Keratinocyte (primary cell): ENCODE results near the gene OCLN. TPM values are rescaled to one million over a fixed set of nuclear protein-coding genes. Genes with fewer than 3 reads are reported as not detected.

Experiments
- DNase-seq: peaks from one replicate; pipeline ENCODE4 v3.0.0-alpha.2; 2011; ENCODE audit warnings: low read depth, missing footprints, low spot score
- FAIRE-seq: peaks from 2 replicates; lab custom pipeline; 2011; peaks lifted over from hg19 to GRCh38; lab: Jason Lieb, UNC
- H2AFZ ChIP-seq: 2 replicates; pipeline ENCODE4 v1.6.0; 2012; ENCODE audit warnings: low read length, control low read depth, inconsistent platforms; ENCODE audit not compliant: control insufficient read depth
- H3K27ac ChIP-seq: 2 replicates; pipeline ENCODE4 v1.5.1; 2011; ENCODE audit warnings: low read length; ENCODE audit not compliant: control insufficient read depth, insufficient read depth
- H3K27me3 ChIP-seq: 3 replicates; pipeline ENCODE4 v1.6.0; 2011; ENCODE audit warnings: low read length; ENCODE audit not compliant: control insufficient read depth, insufficient read depth; ENCODE audit errors: extremely low read depth
- H3K36me3 ChIP-seq, 2 experiments: 2 replicates in 1 of 2; 3 replicates in 1 of 2; pipeline ENCODE4 v1.5.1; 2011; ENCODE audit warnings: low read length in 2 of 2, mild to moderate bottlenecking in 1 of 2; ENCODE audit not compliant: control insufficient read depth in 2 of 2, insufficient read depth in 2 of 2; ENCODE audit errors: extremely low read depth in 1 of 2
- H3K4me1 ChIP-seq: 3 replicates; pipeline ENCODE4 v1.5.1; 2011; ENCODE audit warnings: low read length; ENCODE audit not compliant: control insufficient read depth, insufficient read depth; ENCODE audit errors: extremely low read depth
- H3K4me2 ChIP-seq: 3 replicates; pipeline ENCODE4 v1.6.0; 2011; ENCODE audit warnings: low read depth, low read length; ENCODE audit not compliant: control insufficient read depth, insufficient read depth; ENCODE audit errors: extremely low read depth
- H3K4me3 ChIP-seq, 3 experiments: fragments of 200-600 bp in 1 of 3; sonication (generic) in 1 of 3; 2 replicates in 2 of 3; 3 replicates in 1 of 3; pipeline ENCODE4 v1.5.1; 2011 to 2016; ENCODE audit warnings: low read length in 3 of 3, mild to moderate bottlenecking in 3 of 3, control low read depth in 2 of 3, inconsistent platforms in 1 of 3, low read depth in 1 of 3, mixed read lengths in 1 of 3, mixed run types in 1 of 3, moderate library complexity in 1 of 3; ENCODE audit not compliant: control insufficient read depth in 2 of 3, insufficient read depth in 2 of 3; ENCODE audit errors: extremely low read depth in 1 of 3
- H3K79me2 ChIP-seq: 2 replicates; pipeline ENCODE4 v1.6.0; 2012; ENCODE audit warnings: low read length; ENCODE audit not compliant: control insufficient read depth, insufficient read depth
- H3K9ac ChIP-seq: 3 replicates; pipeline ENCODE4 v1.6.0; 2011; ENCODE audit warnings: low read length; ENCODE audit not compliant: control insufficient read depth, insufficient read depth; ENCODE audit errors: extremely low read depth
- H3K9me1 ChIP-seq: 3 replicates; pipeline ENCODE4 v1.6.0; 2011; ENCODE audit warnings: low read length; ENCODE audit not compliant: control insufficient read depth, insufficient read depth; ENCODE audit errors: extremely low read depth
- H3K9me3 ChIP-seq: 2 replicates; pipeline ENCODE4 v1.5.1; 2012; ENCODE audit warnings: low read depth, low read length; ENCODE audit not compliant: control insufficient read depth
- H4K20me1 ChIP-seq: 3 replicates; pipeline ENCODE4 v1.6.0; 2011; ENCODE audit warnings: low read length; ENCODE audit not compliant: control insufficient read depth, insufficient read depth; ENCODE audit errors: extremely low read depth
- CTCF ChIP-seq, 3 experiments: IDR thresholded peaks in 1 of 3; conservative IDR thresholded peaks in 1 of 3; optimal IDR thresholded peaks in 1 of 3; 2 replicates in 2 of 3; 3 replicates in 1 of 3; pipeline versions ENCODE3 to v1.5.1; 2011; ENCODE audit warnings: low read length in 3 of 3, mild to moderate bottlenecking in 3 of 3, moderate library complexity in 2 of 3, control low read depth in 1 of 3, inconsistent platforms in 1 of 3; ENCODE audit not compliant: insufficient read depth in 2 of 3; ENCODE audit errors: extremely low read depth in 1 of 3
- EZH2 ChIP-seq: IDR thresholded peaks from one replicate; pipeline ENCODE4 v1.6.1; 2012; ENCODE audit warnings: inconsistent platforms, mild to moderate bottlenecking, low read length, moderate library complexity
- dilution Hi-C: fragments of 300-500 bp; cut with MboI; formaldehyde crosslinking; loops from one replicate; pipeline ENCODE4 v1.7.0; 2020; ENCODE audit warnings: low sequenced_read_pairs; ENCODE audit not compliant: extremely low pct_ligation_motif_present
- polyA plus RNA-seq, 5 experiments: library from polyadenylated mRNA; depleted of rRNA in 3 of 5; stranded (reverse) in 3 of 5; stranded (forward) in 1 of 5; unstranded in 1 of 5; fragments of >200 nt; gene quantifications; 1 replicate in 1 of 5; 2 replicates in 3 of 5; 3 replicates in 1 of 5; pipeline versions ENCODE4 v1.2.1 to v1.2.3, GENCODE V29; 2011 to 2012; ENCODE audit warnings: missing spikeins in 2 of 5, low read depth in 1 of 5, low replicate concordance in 1 of 5

Gene OCLN
- polyA plus RNA-seq, 1 donor (not counting 4 experiments of a cell fraction or from before 2014, with no cell fraction given), result 4.6 TPM

DNA sequence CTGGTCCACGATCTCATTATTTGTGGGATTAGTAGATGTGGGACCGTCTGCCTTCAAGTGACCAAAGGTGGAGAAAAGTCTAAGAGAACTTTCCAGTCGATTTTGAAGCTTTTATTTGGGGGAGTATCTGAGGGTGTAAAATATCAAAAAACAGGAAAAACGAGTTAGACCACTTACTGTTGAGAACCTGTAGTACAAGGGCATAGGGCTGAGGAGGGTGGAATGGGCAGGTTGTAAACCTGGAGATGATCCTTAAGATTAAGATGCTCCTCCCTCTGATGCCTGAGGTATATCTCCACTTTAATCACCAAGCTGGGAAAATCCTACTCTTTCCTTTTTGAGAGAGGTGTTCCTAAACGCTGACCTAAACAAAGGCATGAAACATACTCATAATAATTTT lies 35.4 kb downstream of the OCLN start:
- no peak overlapping the region for H3K9ac ChIP-seq
- no peaks in the 10 kb centered on the region for H3K9me1 ChIP-seq
- H3K79me2 ChIP-seq, result no peaks in the 10 kb centered on the region
- no peaks in the 10 kb centered on the region for H3K27me3 ChIP-seq
- no peaks in the 10 kb centered on the region for H3K9me3 ChIP-seq
- no peaks in the 10 kb centered on the region for H3K36me3 ChIP-seq
- TF ChIP-seq EZH2 (no peak), CTCF (optimal IDR thresholded peaks at IDR 0.05 in 1 of 3, IDR thresholded peaks at IDR 0.05 in 1 of 3, conservative IDR thresholded peaks at IDR 0.05 in 1 of 3; ENCODE audit: extremely low read depth in 1 of 3, insufficient read depth in 2 of 3, low read length in 3 of 3) (no peak)
- no peaks in the 10 kb centered on the region for H4K20me1 ChIP-seq
- no peak overlapping the region for H3K4me3 ChIP-seq
- H3K4me2 ChIP-seq, result no peak overlapping the region
- H2AFZ ChIP-seq, result no peak overlapping the region
- no peak for FAIRE-seq
- peaks cover 9% of the 10 kb centered on the region for H3K4me1 ChIP-seq
- dilution Hi-C loops, result no loop called here
- no peak for DNase-seq
- H3K27ac ChIP-seq, result no peak overlapping the region

DNA sequence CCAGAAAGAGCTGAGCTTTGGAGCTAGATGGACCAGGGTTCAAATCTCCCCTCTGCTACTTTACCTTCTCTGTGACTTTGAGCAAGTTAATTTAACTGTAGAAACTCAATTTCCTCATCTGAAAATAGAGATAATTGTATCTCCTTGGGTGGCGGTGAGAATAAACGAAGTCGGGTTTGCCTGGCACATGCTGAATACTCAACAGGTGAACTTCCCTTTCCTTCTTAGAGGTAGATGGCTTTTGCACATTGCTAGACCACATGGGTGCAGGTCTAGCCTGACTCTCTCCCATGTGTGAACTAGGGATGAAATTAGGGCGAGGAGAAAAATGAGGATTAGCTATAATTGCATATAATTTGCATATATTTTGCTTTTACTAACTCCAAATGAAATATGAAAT lies 36.0 kb downstream of the OCLN start:
- Histone ChIP-seq H3K4me1 (peaks cover 9% of the 10 kb centered on the region), H3K9me3 (no peaks in the 10 kb centered on the region), H3K36me3 (no peaks in the 10 kb centered on the region), H3K27ac (no peak overlapping the region), H3K79me2 (no peaks in the 10 kb centered on the region), H3K9me1 (no peaks in the 10 kb centered on the region), H2AFZ (no peak overlapping the region), H3K9ac (no peak overlapping the region), H4K20me1 (no peaks in the 10 kb centered on the region), H3K27me3 (no peaks in the 10 kb centered on the region), H3K4me3 (no peak overlapping the region), H3K4me2 (no peak overlapping the region)
- dilution Hi-C loops, result no loop called here
- no peak for TF ChIP-seq EZH2
- TF ChIP-seq CTCF (optimal IDR thresholded peaks at IDR 0.05 in 1 of 3, IDR thresholded peaks at IDR 0.05 in 1 of 3, conservative IDR thresholded peaks at IDR 0.05 in 1 of 3; ENCODE audit: extremely low read depth in 1 of 3, insufficient read depth in 2 of 3, low read length in 3 of 3), result no peak
- DNase-seq (no peak), FAIRE-seq (no peak)
